Measurements from ENCODE around the gene OR5H2.

OR5H2 gene

DNA sequence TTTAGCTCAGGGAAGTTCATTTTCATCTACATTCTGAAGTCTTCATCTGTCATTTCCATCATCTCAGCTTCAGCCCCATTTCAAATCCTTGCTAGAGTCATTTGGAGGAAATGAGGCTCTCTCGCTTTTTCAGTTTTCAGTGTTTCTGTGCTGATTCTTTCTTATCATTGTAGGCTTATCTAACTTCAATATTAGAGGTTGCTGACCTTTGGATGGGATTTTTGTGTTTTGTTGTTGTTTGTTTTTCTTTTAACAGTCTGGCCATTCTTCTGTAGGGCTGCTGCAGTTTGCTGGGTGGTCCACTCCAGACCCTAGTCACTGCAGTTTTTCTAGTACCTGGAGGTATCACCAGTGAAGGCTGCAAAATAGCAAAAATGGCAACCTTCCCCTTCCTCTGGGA, 8.6 kb downstream of the OR5H2 start:
- TF ChIP-seq, protein P1, sequence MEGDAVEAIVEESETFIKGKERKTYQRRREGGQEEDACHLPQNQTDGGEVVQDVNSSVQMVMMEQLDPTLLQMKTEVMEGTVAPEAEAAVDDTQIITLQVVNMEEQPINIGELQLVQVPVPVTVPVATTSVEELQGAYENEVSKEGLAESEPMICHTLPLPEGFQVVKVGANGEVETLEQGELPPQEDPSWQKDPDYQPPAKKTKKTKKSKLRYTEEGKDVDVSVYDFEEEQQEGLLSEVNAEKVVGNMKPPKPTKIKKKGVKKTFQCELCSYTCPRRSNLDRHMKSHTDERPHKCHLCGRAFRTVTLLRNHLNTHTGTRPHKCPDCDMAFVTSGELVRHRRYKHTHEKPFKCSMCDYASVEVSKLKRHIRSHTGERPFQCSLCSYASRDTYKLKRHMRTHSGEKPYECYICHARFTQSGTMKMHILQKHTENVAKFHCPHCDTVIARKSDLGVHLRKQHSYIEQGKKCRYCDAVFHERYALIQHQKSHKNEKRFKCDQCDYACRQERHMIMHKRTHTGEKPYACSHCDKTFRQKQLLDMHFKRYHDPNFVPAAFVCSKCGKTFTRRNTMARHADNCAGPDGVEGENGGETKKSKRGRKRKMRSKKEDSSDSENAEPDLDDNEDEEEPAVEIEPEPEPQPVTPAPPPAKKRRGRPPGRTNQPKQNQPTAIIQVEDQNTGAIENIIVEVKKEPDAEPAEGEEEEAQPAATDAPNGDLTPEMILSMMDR (IDR thresholded peaks at IDR 0.05; ENCODE audit: low read depth, low read length), result no peak
- DNase-seq, result no peak

DNA sequence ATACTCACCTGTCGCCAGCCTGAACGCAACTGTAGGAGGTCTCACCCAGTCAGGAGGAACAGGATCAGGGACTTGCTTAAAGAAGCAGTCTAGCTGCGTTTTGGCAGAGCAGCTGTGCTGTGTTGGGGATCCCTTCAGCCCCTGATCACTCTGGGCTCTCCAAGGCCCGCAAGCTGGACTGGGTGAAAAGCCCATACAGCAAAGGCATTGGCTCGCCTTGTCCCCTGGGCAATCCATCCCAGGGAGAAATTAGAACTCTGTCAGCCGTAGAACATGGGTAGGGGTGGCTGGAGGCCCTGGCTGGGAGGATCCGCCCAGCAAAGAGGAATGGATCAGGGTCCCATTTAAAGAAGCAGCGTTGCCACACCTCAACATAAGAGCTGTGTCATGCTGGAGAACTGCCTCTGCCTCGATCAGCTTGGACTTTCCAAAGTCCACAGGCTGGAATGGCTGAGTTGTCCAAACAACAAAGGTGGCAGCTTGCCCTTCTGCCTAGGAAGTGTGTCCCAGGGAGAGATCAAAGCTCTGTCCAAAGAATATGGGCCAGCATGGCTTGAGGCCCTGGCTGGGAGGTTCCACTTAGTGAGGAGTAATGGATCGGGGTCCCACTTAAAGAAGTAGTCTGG, 9.1 kb downstream of the OR5H2 start:
- no peak for DNase-seq
- no peak overlapping the region for H3K4me3 ChIP-seq (ENCODE audit: low read depth, low read length)
- no peaks in the 10 kb centered on the region for H3K9me3 ChIP-seq
- no peaks in the 10 kb centered on the region for H3K27me3 ChIP-seq
- TF ChIP-seq, protein P1 (IDR thresholded peaks at IDR 0.05; ENCODE audit: low read depth, low read length), result no peak
- H3K36me3 ChIP-seq, result no peaks in the 10 kb centered on the region
- no peaks in the 10 kb centered on the region for H3K4me1 ChIP-seq

More for the DNA sequence above, 8.6 kb downstream of the OR5H2 start:
- Histone ChIP-seq H3K4me3 (ENCODE audit: low read depth, low read length) (no peak overlapping the region), H3K9me3 (no peaks in the 10 kb centered on the region), H3K4me1 (no peaks in the 10 kb centered on the region), H3K27me3 (no peaks in the 10 kb centered on the region), H3K36me3 (no peaks in the 10 kb centered on the region)

DNA sequence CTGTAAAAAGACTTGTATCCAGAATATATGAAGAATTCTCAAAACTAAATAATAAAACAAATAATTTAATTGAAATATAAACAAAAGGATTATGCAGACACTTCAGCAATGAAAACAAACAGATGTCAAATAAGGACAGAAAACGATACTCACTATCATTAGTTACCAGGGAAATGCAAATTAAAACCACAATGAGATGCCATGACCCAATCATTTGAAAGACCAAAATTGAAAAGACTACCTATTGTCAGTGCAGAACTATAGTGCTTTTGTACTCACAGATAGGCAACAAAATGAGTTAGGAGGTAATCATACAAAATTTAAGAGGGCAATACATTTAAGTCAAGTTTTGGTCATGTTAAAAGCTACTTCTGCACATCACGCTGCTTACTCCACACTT, 39.8 kb downstream of the OR5H2 start:
- no peak overlapping the region for H3K4me3 ChIP-seq (ENCODE audit: low read depth, low read length)
- no peaks in the 10 kb centered on the region for H3K36me3 ChIP-seq
- no peaks in the 10 kb centered on the region for H3K4me1 ChIP-seq
- TF ChIP-seq, protein P1 (IDR thresholded peaks at IDR 0.05; ENCODE audit: low read depth, low read length), result no peak
- DNase-seq, result no peak
- no peaks in the 10 kb centered on the region for H3K9me3 ChIP-seq
- H3K27me3 ChIP-seq, result peaks cover 8% of the 10 kb centered on the region

DNA sequence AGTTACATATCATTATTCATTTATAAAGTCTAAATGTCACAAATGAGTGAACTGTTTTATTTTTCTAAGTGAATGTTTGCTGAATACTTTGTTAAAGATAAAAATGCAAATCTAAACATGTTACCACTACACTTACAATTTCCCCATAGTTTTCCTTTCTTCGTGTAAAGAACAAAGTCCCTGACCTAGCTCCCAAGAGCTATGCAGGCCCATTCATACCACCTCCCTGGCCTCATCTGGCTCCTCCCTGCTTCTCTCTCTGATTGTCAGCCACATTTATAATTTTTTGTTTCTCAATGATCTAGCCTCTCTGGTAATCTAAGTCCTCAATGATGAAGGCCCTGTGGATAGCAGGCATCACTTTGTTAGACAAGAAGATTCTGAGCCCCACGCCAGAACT, 40.4 kb downstream of the OR5H2 start:
- Histone ChIP-seq H3K9me3 (no peaks in the 10 kb centered on the region), H3K27me3 (peaks cover 8% of the 10 kb centered on the region), H3K4me3 (ENCODE audit: low read depth, low read length) (no peak overlapping the region), H3K36me3 (no peaks in the 10 kb centered on the region), H3K4me1 (no peaks in the 10 kb centered on the region)
- TF ChIP-seq, protein P1 (IDR thresholded peaks at IDR 0.05; ENCODE audit: low read depth, low read length), result no peak
- DNase-seq, result no peak

DNA sequence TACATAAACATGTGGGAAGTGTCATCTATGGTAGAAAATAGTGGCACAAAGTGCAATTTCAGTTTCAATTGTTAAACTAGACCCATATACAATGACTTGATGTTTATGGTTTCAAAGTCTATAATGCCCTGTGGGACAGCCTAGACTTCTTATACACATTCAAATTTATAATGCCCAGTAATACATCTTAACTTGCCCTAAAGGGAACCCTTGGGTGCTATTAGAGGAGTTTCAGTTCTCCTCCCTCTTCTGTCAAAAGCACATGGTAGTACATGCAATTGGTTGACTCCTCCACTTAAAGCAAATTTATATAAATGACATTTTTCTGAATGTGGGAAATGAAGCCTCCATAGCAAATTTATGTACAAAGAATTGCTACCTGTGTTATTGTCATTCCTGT, 41.1 kb downstream of the OR5H2 start:
- peaks cover 8% of the 10 kb centered on the region for H3K27me3 ChIP-seq
- no peaks in the 10 kb centered on the region for H3K9me3 ChIP-seq
- no peaks in the 10 kb centered on the region for H3K36me3 ChIP-seq
- TF ChIP-seq, protein P1 (IDR thresholded peaks at IDR 0.05; ENCODE audit: low read depth, low read length), result no peak
- no peaks in the 10 kb centered on the region for H3K4me1 ChIP-seq
- DNase-seq, result no peak
- no peak overlapping the region for H3K4me3 ChIP-seq (ENCODE audit: low read depth, low read length)

DNA sequence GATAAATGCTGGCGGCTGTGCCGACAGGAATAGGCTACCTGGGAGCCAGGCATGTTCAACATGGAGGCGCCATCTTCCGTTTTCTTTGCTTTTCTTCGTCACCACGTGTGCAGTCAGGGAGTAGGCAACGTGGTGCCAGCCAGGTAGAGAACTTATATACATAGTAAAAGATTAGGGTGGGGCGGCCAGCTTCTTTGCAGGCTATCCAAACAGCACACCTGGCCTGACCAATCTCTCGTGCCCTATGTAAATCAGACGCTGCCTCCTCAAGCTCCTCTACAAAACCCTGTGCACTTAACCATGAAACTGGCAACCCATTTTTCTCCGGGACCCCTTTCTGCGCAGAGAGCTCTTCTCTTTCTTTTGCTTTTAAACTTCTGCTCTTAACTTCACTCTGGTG, 42.8 kb downstream of the OR5H2 start:
- H3K4me1 ChIP-seq, result no peaks in the 10 kb centered on the region
- H3K4me3 ChIP-seq (ENCODE audit: low read depth, low read length), result no peak overlapping the region
- no peak for DNase-seq
- TF ChIP-seq, protein P1 (IDR thresholded peaks at IDR 0.05; ENCODE audit: low read depth, low read length), result no peak
- H3K27me3 ChIP-seq, result peaks cover 8% of the 10 kb centered on the region
- no peaks in the 10 kb centered on the region for H3K36me3 ChIP-seq
- no peaks in the 10 kb centered on the region for H3K9me3 ChIP-seq
